ENCODE measurements around the gene STRIP2. TPM values are rescaled to one million over a fixed set of nuclear protein-coding genes. Genes with fewer than 3 reads are reported as not detected.

STRIP2 gene
- polyA plus RNA-seq, 1 donor from 2014 or later: 7.4 TPM

GRCh38 chr7:129394982-129395914 is 39.0 kb upstream of the STRIP2 start:
- H3K27ac ChIP-seq (ENCODE audit: low read length): no peak overlapping the region
- no peak overlapping the region for H2AFZ ChIP-seq (ENCODE audit: low read depth, low read length)
- H3K9me2 ChIP-seq (ENCODE audit: insufficient read depth, low read length): no peaks in the 10 kb centered on the region
- no peaks in the 10 kb centered on the region for H3K9me3 ChIP-seq (ENCODE audit: low read length)
- no peaks in the 10 kb centered on the region for H4K20me1 ChIP-seq (ENCODE audit: insufficient read depth)
- H3K27me3 ChIP-seq (ENCODE audit: insufficient read depth, low read depth, low read length): no peaks in the 10 kb centered on the region
- H3K9ac ChIP-seq (ENCODE audit: low read length): no peak overlapping the region
- no peak overlapping the region for H3K4me2 ChIP-seq (ENCODE audit: low read length)
- peaks cover 4% of the 10 kb centered on the region for H3K36me3 ChIP-seq (ENCODE audit: insufficient read depth, low read length)
- H3K79me2 ChIP-seq (replicated peaks; ENCODE audit: insufficient read depth, low read length): no peaks in the 10 kb centered on the region
- H3K4me3 ChIP-seq (ENCODE audit: low read length): no peak overlapping the region
- H3F3A ChIP-seq (ENCODE audit: insufficient read depth, low read length, poor library complexity, severe bottlenecking): no peaks in the 10 kb centered on the region
- TF ChIP-seq MXI1 (conservative IDR thresholded peaks at IDR 0.05; ENCODE audit: poor library complexity, severe bottlenecking) (no peak), EP300 (conservative IDR thresholded peaks at IDR 0.05; ENCODE audit: poor library complexity, severe bottlenecking) (no peak), SMC3 (conservative IDR thresholded peaks at IDR 0.05; ENCODE audit: poor library complexity) (no peak), TAF1 (IDR thresholded peaks at IDR 0.05; ENCODE audit: low read depth) (no peak), CTCF (IDR thresholded peaks at IDR 0.05; ENCODE audit: poor library complexity, severe bottlenecking) (no peak), POLR2AphosphoS5 (IDR thresholded peaks at IDR 0.05) (no peak), RAD21 (conservative IDR thresholded peaks at IDR 0.05) (no peak), EZH2 (IDR thresholded peaks at IDR 0.05; ENCODE audit: borderline replicate concordance, insufficient read depth, low read length, poor library complexity, severe bottlenecking) (no peak)
- TF ChIP-seq, protein P1, sequence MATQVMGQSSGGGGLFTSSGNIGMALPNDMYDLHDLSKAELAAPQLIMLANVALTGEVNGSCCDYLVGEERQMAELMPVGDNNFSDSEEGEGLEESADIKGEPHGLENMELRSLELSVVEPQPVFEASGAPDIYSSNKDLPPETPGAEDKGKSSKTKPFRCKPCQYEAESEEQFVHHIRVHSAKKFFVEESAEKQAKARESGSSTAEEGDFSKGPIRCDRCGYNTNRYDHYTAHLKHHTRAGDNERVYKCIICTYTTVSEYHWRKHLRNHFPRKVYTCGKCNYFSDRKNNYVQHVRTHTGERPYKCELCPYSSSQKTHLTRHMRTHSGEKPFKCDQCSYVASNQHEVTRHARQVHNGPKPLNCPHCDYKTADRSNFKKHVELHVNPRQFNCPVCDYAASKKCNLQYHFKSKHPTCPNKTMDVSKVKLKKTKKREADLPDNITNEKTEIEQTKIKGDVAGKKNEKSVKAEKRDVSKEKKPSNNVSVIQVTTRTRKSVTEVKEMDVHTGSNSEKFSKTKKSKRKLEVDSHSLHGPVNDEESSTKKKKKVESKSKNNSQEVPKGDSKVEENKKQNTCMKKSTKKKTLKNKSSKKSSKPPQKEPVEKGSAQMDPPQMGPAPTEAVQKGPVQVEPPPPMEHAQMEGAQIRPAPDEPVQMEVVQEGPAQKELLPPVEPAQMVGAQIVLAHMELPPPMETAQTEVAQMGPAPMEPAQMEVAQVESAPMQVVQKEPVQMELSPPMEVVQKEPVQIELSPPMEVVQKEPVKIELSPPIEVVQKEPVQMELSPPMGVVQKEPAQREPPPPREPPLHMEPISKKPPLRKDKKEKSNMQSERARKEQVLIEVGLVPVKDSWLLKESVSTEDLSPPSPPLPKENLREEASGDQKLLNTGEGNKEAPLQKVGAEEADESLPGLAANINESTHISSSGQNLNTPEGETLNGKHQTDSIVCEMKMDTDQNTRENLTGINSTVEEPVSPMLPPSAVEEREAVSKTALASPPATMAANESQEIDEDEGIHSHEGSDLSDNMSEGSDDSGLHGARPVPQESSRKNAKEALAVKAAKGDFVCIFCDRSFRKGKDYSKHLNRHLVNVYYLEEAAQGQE (IDR thresholded peaks at IDR 0.05; ENCODE audit: borderline replicate concordance): no peak

GRCh38 chr7:129401228-129401966 is 32.8 kb upstream of the STRIP2 start:
- peaks cover 10% of the 10 kb centered on the region for H3K36me3 ChIP-seq (ENCODE audit: insufficient read depth, low read length)
- no peaks in the 10 kb centered on the region for H3K9me3 ChIP-seq (ENCODE audit: low read length)
- H3F3A ChIP-seq (ENCODE audit: insufficient read depth, low read length, poor library complexity, severe bottlenecking): no peaks in the 10 kb centered on the region
- H3K27ac ChIP-seq (ENCODE audit: low read length): no peak overlapping the region
- H3K79me2 ChIP-seq (replicated peaks; ENCODE audit: insufficient read depth, low read length): no peaks in the 10 kb centered on the region
- H3K27me3 ChIP-seq (ENCODE audit: insufficient read depth, low read depth, low read length): no peaks in the 10 kb centered on the region
- no peaks in the 10 kb centered on the region for H3K9me2 ChIP-seq (ENCODE audit: insufficient read depth, low read length)
- TF ChIP-seq CTCF (IDR thresholded peaks at IDR 0.05; ENCODE audit: poor library complexity, severe bottlenecking): no peak
- H3K9ac ChIP-seq (ENCODE audit: low read length): no peak overlapping the region
- no peak overlapping the region for H3K4me2 ChIP-seq (ENCODE audit: low read length)
- H4K20me1 ChIP-seq (ENCODE audit: insufficient read depth): no peaks in the 10 kb centered on the region
- H3K4me3 ChIP-seq (ENCODE audit: low read length): no peak overlapping the region
- no peak overlapping the region for H2AFZ ChIP-seq (ENCODE audit: low read depth, low read length)

Measured in neural cell (in vitro differentiated cells).